Measurements from ENCODE around the gene LRP6. TPM values are rescaled to one million over a fixed set of nuclear protein-coding genes. Genes with fewer than 3 reads are reported as not detected.

LRP6 gene
- total RNA-seq = 6.2 and 16.4 TPM in 2 replicates

GRCh38 chr12:12266873-12267741 lies at the start of gene LRP6:
Gene LRP6, minus strand, starts transcription at chr12:12267044. Its CDS starts 309 bp downstream, at chr12:12266735.

GRCh38 chr12:12070674-12071656 lies 195.9 kb downstream of the LRP6 start, which contains the start of gene BCL2L14:
Gene BCL2L14, plus strand, starts transcription at chr12:12070939. Its CDS starts 8,367 bp downstream, at chr12:12079306.

Other genes with a start within 250 kb of the LRP6 start
- gene BCL2L14, start 196.1 kb downstream of the LRP6 start, total RNA-seq = not detected in 2 replicates
- gene MANSC1, start 83.2 kb upstream of the LRP6 start, total RNA-seq = 5.2 and 10.6 TPM in 2 replicates
- gene BORCS5, start 90.0 kb upstream of the LRP6 start, total RNA-seq = 8.7 and 14.3 TPM in 2 replicates